ENCODE data around the gene CNTLN.
"Not testable (repeated sequence)": the region's sequence is repeated elsewhere in the genome, so short reads cannot be mapped to it uniquely, and the experiment has no call there.

Gene CNTLN

GRCh38 chr9:17171309-17172094 lies 36.7 kb downstream of the CNTLN start:
- no peak for DNase-seq (ENCODE audit: low read depth)

GRCh38 chr9:17177496-17177895 lies 42.7 kb downstream of the CNTLN start:
- not testable (repeated sequence) for DNase-seq (ENCODE audit: low read depth)

GRCh38 chr9:17185481-17186029 lies 50.7 kb downstream of the CNTLN start:
- no peak for DNase-seq (ENCODE audit: low read depth)

GRCh38 chr9:17191082-17191481 lies 56.2 kb downstream of the CNTLN start:
- DNase-seq (ENCODE audit: low read depth) = no peak

GRCh38 chr9:17204611-17205152 lies 69.8 kb downstream of the CNTLN start:
- DNase-seq (ENCODE audit: low read depth) = no peak

GRCh38 chr9:17216011-17216410 lies 81.2 kb downstream of the CNTLN start:
- DNase-seq (ENCODE audit: low read depth) = no peak

GRCh38 chr9:17216646-17217045 lies 81.8 kb downstream of the CNTLN start:
- no peak for DNase-seq (ENCODE audit: low read depth)

- DNase-seq (ENCODE audit: low read depth) = no peak
Measured at GRCh38 chr9:17217272-17217671, 82.4 kb downstream of the CNTLN start.

- DNase-seq (ENCODE audit: low read depth) = no peak
Measured at GRCh38 chr9:17219261-17219660, 84.4 kb downstream of the CNTLN start.

- DNase-seq (ENCODE audit: low read depth) = no peak
Measured at GRCh38 chr9:17222932-17223331, 88.1 kb downstream of the CNTLN start.

- no peak for DNase-seq (ENCODE audit: low read depth)
Measured at GRCh38 chr9:17225407-17225806, 90.6 kb downstream of the CNTLN start.

- DNase-seq (ENCODE audit: low read depth) = no peak
Measured at GRCh38 chr9:17229945-17230560, 95.2 kb downstream of the CNTLN start.

- no peak for DNase-seq (ENCODE audit: low read depth)
Measured at GRCh38 chr9:17230646-17231045, 95.8 kb downstream of the CNTLN start.

GRCh38 chr9:17236147-17236546 lies 101.3 kb downstream of the CNTLN start:
- DNase-seq (ENCODE audit: low read depth) = no peak

GRCh38 chr9:17246770-17247169 lies 111.9 kb downstream of the CNTLN start:
- DNase-seq (ENCODE audit: low read depth) = no peak

- no peak for DNase-seq (ENCODE audit: low read depth)
Measured at GRCh38 chr9:17251100-17251499, 116.3 kb downstream of the CNTLN start.

GRCh38 chr9:17268531-17269188 lies 133.8 kb downstream of the CNTLN start:
- DNase-seq (ENCODE audit: low read depth) = not testable (repeated sequence)

GRCh38 chr9:17269799-17270198 lies 135.0 kb downstream of the CNTLN start:
- DNase-seq (ENCODE audit: low read depth) = no peak

- no peak for DNase-seq (ENCODE audit: low read depth)
Measured at GRCh38 chr9:17272536-17272935, 137.7 kb downstream of the CNTLN start.

- DNase-seq (ENCODE audit: low read depth) = no peak
Measured at GRCh38 chr9:17280350-17281012, 145.6 kb downstream of the CNTLN start.

GRCh38 chr9:17290673-17291072 lies 155.8 kb downstream of the CNTLN start:
- not testable (repeated sequence) for DNase-seq (ENCODE audit: low read depth)

GRCh38 chr9:17291766-17292165 lies 156.9 kb downstream of the CNTLN start:
- no peak for DNase-seq (ENCODE audit: low read depth)
